ENCODE measurements around the gene NCAPH2.

NCAPH2 gene

DNA sequence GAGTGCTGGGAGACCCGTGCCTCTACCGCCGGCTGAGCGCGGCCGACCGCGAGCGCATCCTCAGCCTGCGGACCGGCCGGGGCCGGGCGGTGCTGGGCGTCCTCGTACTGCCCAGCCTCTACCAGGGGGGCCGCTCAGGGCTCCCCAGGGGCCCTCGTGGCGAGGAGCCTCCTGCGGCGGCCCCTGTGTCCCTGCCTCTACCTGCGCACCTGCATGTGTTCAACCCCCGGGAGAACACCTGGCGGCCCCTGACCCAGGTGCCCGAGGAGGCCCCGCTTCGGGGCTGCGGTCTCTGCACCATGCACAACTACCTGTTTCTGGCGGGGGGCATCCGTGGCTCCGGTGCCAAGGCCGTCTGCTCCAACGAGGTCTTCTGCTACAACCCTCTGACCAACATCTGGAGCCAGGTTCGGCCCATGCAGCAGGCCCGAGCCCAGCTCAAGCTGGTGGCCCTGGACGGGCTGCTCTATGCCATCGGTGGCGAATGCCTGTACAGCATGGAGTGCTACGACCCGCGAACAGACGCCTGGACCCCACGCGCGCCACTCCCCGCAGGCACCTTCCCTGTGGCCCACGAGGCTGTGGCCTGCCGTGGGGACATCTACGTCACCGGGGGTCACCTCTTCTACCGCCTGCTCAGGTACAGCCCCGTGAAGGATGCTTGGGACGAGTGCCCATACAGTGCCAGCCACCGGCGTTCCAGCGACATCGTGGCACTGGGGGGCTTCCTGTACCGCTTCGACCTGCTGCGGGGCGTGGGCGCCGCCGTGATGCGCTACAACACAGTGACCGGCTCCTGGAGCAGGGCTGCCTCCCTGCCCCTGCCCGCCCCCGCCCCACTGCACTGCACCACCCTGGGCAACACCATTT lies 41.1 kb downstream of the NCAPH2 start:
- no peak for DNase-seq (ENCODE audit: low read depth)

DNA sequence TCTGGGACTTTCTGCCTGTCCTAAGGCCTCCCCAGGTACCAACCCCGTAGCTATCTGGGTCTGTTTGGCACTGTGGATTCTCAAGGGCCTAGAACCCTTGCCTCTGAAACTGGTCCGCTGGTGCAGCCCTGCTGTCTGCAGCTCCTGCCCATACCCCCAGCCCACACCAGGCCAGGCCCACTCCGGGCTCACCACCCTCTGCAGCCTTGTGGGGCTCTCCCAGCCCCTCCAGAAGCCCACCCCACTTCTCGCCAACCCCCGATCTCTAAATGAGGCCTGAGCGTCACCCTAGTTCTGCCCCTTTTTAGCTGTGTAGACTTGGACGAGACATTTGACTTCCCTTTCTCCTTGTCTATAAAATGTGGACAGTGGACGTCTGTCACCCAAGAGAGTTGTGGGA lies 42.4 kb downstream of the NCAPH2 start:
- DNase-seq (ENCODE audit: low read depth): no peak

DNA sequence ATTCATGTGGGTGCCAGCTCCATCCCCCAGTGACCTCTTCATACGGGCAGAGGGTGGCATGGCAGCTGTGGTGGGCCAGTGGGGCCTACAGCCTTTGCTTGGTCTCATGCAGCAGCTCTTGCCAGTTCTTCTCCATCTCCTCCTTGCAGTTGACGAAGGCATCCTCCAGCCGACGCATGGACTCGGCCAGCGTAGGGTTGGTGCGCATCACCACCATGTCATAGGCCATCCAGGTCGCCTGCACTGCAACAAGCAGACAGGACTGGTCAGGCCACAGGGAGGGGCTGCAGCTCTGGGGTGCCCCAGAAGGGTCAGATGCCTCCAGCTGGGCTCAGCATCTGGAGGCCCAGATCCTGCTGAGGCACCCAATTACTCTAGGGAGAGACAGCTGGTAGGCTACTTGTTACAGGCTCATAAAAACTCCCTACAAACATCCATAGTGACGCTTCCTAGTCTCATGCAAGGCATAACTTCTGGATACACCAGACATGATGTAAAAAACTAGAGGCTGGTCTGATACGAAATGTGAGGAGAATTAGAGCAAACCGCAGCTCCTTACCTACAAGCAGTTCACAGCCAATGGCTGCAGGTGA lies 43.2 kb downstream of the NCAPH2 start:
- DNase-seq (ENCODE audit: low read depth): no peak

DNA sequence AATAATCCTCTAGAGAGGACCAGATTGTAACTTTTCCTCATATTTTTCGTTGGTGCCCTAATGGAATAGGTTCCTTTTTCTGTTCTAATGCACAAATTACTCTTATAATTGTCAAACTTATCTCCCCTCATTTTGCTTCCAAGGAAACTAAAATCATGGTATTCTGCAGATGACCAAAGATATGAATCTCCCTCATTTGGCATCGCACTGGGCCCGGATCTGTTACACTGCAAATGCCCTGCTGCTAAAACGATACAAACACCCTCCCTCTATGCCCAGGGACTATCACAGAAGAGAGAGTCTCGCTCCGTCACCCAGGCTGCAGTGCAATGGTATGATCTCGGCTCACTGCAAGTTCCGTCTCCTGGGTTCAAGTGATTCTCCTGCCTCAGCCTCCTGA lies 45.3 kb downstream of the NCAPH2 start:
- no peak for DNase-seq (ENCODE audit: low read depth)

DNA sequence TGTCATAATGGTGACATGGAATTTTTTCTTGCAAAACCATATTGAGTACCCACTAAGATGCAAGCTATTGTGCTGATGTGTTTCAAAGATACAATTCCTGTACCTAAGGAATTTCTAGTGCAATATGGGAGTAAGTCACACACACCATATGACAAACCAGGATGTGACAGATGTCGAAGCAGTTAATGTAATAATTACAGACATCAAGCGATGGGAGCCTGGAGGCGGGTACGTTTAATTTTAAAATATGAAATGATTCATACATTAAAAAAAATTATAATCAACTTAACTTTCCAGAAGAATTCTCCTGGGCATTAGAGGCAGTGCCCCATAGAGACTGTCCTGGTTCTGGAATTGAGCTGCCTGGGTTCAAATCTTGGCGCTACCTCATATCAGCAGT lies 48.7 kb downstream of the NCAPH2 start:
- no peak for DNase-seq (ENCODE audit: low read depth)

DNA sequence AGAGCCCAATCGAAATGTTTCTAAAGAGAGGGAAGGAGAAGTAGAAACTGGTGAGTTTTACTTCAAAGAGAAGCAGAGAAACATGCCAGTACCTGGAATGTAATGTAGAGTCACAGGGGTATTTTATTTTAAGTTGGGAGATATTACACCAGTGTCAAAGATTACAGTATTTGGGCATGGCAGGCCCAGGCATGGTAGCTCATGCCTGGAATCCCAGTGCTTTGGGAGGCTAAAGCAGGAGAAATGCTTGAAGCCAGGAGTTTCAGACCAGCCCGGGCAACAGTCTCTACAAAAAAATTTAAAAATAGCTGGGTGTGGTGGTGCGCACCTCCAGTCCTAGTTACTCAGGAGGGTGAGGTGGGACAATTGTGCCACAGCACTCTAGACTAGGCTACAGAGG lies 52.0 kb downstream of the NCAPH2 start:
- no peak for DNase-seq (ENCODE audit: low read depth)

DNA sequence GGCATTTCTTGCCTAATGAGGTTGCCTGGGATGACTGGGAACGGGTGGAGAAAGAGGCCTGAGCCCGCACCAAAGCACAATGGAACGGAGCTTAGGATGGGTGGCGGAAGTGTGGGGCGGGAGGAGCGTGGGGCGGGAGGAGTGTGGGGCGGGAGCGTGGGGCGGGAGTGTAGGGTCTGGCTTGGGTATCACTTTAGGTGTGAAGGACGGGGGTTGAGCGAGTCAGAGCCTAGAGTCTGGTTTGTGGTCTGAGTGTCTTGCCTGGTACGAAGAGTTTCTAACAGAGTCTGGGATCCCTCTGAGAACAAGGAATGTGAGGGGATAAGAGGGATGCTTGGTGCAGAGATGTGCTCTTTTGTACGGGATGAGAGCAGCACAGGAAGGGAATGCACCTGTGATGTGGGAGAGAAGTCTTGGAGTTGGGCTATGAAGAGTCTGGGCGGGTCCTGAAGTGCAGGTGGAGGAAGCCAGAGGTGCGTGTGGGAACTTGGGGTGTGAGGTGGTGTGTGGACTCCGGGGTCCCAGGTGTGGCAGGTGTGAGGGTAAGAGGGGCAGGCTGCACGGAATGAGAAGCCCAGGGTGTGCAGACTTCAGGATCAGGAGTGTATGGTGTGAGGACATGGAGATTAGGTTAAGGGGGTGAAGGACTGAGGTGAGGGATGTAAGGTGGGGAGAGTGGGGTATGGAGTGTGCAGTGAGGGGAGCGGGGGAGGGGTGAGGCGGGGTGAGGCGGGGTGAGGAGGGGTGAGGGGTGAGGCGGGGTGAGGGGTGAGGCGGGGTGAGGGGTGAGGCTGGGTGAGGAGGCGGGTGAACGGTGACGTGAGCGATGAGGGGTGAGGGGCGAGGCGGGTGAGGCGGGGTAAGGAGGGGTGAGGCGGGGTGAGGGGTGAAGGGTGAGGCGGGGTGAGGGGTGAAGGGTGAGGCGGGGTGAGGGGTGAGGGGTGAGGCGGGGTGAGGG lies 53.7 kb downstream of the NCAPH2 start:
- no peak for DNase-seq (ENCODE audit: low read depth)

DNA sequence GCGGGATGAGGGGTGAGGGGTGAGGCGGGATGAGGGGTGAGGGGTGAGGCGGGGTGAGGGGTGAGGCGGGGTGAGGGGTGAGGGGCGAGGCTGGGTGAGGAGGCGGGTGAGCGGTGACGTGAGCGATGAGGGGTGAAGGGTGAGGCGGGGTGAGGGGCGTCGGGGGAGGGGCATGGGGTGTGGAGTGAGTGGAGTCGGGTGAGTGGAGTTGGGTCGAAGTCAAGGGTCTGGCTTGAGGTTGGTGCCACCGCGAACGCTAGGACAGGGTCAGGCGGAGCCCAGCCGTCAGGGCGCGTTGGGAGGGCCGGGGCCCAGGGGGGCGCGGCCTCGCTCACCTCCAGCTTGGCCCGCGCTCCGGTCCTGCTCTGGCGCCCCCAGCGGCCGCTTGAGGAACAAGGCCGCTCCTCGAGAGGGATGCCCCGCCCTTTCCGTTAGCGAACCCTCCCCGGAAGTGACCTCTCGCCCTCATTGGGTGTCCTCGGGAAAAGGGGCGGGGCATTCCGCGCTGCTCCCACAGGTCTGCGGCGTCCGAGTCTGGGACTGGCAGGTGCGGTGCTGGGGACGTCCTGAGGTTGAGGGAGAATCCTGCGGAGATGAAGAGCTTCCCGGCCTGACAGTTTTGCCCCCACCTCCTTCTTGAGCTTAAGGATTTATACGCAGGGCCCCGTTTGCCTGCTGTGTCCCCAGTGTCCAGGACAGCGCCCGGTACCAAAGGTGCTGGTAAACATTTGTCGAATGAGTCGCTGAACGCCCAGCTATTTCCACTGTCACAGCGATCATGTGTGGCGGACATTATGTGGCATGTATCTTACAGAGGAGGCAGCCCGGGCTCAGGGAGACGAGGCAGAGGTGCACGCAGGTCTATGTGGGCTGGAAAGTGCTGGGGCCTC lies 54.7 kb downstream of the NCAPH2 start, which contains the start of gene SYCE3:
Gene SYCE3 (minus strand): TSS at position 397 of the 890 bp plus-strand sequence. CDS start 6,514 bp downstream, outside the sequence.
- peak; percentile 77 for DNase-seq (ENCODE audit: low read depth)

DNA sequence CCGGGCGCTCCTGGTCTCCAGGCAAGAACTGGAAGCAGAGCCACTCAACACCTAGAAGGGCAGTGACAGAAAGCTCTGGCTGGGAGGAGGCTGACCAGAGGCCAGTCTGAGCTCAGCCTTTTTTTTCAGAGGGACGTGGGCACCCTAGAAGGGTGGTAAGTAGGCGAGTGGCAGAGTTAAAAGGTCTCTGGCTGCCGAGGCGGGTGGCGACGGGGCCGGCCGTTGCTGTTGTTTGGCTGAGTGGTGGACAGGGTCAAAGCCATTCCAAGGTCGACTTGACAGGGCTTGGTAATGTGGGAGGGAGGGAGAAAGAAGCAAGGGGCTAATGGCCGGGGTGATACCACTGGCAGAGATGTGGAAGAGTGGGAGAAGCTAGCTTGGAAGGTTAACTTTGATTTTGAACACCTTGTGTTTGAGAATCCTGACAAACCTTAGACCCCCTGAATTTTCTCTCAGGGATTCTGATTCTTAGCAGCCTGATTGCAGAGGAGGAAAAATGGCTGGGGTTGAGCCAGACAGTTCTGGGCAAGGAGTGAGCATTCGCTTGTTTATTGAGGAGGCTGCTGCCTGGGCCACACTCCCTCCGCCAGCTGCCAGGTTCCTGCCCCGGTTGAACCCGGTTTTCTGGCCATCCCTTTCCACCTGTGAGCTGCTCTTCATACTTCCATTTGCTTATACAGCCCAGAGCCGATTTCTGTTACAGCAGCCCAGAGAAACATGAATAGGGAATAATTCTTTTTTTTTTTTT lies 55.6 kb downstream of the NCAPH2 start:
- DNase-seq (ENCODE audit: low read depth): no peak

DNA sequence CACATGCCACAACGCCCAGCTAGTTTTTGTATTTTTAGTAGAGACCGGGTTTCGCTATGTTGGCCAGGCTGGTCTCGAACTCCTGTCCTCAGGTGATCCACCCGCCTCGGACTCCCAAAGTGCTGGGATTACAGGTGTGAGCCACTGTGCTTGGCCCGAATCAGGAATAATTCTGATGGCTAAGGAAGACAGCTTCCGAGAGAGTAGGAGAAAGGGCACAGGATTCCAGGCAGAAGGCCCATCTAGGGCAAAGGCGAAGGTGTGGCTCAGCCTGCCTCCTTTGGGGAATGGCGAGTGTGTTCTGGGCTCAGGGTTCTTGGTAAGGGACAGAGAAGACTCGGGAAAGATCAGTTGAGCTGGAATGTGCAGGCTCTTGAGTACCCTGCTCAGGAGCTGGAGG lies 56.3 kb downstream of the NCAPH2 start:
- no peak for DNase-seq (ENCODE audit: low read depth)

DNA sequence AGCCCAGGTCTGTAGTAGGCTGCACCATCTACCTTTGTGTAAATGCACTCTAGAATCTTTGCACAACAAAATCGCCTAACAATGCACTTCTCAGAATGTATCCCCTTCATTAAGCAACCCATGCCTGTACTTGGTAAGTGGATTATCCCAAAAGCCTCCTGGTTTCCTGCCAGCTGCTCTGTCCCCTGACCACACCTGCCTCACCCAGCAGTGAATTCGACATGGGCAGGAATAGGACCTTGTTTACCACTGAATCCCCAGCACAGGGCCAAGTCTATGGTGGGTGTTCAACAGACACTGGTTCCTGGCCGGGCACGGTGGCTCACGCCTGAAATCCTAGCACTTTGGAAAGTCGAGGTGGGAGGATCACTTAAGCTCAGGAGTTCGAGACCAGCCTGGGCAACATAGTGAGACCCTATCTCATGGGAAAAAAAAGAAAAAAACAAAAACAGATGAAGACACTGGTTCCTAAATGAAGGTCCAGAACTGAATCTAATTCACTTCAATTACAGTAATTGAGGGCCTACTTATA lies 59.8 kb downstream of the NCAPH2 start:
- DNase-seq (ENCODE audit: low read depth): no peak

DNA sequence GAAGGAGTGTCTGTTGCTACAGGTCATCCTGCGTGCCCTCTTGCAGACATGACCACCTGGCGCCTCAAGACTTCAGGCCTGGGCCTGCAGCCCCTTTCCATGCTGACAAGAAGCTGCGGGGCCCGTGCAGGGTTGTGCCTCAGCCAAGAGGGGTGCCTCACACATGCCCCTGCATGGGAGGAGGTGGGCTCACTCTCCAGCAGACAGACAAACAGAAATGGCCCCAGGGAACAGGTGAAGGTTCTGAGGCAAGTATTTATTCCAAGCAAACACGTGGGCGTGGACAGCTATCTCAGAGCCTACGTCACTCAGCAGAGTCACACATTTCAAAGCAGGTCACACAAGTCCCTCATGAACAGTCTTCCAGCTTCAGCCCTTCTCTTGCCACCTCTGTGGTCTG lies 60.6 kb downstream of the NCAPH2 start:
- no peak for DNase-seq (ENCODE audit: low read depth)

DNA sequence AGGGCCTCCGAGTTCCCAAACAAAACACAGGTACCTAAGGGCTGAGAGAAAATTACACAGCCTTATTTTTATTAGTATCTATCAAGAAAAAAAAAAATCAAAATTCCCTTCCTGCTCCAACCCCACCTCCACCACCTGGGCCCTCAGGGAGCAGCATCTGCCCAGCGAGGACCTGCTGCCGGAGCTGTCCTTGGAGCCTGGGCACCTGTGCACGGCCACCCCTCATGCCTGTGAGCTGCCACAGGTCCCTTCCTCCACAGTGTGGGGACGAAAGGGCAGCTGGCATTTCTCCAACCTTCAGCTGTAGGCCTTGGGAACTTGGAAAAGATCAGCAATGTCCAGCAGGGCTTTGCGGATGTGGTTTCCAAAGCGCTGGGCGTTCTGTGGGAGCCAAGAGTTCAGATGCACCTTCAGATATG lies 61.0 kb downstream of the NCAPH2 start:
- no peak for DNase-seq (ENCODE audit: low read depth)

DNA sequence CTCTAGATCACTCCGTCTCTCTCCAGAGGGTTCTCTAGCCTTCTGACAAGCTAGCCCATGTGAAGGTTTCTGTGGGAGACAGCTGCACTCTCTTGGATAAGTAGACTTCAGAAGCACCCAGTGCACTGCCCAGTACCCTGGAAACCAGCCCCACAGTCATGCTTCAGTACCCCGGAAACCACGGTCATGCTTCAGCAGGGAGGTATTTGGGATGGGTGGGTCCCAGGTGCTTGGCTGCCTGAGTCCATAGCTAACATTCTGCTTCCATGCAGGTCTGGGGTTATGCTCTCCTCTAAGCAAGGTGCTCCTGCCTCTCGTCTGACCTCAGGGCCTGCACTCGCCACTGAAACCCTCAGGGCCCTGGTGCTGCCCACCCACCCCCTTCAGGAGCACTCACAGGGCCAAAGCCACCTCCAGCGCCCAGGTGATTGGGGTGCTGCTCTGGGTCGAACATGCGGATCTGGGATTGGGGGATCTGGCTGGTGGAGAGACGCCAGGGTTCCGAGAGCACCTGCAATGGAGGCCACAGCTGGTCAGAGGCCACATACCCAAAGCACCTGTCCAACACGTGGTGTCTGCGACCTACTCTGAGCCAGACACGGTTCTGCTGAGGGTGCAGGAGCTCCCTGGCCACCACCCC lies 62.0 kb downstream of the NCAPH2 start:
- DNase-seq (ENCODE audit: low read depth): no peak

DNA sequence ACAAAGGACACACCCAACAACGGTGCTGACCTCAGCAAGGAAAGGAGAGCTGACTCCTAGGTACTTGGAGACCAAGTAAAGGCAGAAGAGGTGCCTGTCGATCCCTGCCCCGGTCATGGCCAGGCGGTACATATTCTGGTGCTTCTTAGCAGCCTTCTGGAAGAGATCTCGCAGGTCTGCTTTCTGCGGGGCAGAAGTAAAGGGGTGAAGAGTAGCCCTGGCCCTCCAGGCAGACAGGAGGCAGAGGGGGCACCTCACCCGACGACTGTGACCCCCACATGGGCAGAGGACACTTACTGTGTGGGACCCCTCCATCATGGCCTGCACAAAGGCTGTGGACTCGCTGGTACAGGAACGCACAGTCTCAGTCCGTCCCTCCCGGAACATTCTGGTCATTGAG lies 62.8 kb downstream of the NCAPH2 start:
- DNase-seq (ENCODE audit: low read depth): no peak

DNA sequence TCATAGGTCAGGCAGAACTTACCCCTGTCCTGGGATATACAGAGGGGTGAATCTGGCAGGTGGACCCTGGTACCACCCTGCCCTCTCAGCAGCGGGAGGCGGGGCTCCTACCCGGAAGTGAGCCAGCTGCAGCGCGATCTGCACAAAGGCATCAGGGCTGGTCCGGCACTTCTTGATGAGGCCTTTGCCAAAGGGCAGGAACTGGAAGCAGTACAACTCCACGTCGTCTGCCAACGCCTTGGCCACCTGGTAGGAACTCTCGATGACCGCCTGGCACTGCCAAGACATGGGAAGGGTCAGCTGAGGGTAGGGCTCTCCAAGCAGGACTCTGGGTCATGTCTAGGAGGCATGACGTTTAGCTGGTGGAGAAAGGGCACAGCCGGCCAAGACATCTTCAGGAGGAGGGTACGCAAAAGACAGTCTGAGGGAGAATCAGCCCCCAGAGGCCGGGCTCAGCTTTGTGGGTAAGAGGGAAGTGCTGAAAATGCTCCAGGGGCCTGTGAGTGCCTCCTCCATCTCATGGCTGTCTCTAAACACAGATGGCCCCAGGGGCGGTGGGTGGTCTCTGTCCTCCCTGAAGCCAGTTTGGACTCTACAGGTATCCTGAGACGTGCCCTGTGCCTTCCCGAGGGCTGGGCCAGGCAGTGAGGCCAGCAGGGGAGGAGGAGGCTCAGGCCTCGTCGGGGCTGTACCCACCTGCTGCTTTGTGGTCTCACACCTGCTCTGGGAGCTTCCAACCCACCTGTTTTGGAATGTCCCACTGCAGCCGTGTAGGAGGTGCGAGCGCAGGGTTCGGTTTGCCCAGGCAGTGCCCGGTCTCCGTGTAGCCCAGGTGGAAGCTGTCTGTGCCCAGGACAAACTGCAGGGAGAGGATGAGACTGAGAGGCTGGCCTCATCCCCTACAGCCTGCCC lies 63.5 kb downstream of the NCAPH2 start:
- DNase-seq (ENCODE audit: low read depth): no peak

DNA sequence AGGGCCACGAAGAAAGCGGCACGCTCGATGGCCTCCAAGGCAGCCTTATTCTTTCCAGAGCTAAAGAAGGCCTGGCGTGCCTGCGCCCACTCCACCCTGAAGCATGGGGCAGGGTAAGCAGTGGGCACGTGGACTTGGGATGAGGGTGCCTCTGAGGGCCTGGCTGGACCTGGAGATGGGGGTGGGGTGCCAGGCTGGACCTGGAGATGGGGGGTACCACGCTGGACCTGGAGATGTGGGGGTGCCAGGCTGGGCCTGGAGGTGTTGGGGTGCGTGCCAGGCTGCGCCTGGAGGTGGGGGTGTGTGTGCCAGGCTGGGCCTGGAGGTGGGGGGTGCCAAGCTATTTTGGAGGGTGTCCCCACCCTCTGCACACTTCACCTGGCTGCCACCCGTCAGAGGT lies 64.9 kb downstream of the NCAPH2 start:
- no peak for DNase-seq (ENCODE audit: low read depth)

DNA sequence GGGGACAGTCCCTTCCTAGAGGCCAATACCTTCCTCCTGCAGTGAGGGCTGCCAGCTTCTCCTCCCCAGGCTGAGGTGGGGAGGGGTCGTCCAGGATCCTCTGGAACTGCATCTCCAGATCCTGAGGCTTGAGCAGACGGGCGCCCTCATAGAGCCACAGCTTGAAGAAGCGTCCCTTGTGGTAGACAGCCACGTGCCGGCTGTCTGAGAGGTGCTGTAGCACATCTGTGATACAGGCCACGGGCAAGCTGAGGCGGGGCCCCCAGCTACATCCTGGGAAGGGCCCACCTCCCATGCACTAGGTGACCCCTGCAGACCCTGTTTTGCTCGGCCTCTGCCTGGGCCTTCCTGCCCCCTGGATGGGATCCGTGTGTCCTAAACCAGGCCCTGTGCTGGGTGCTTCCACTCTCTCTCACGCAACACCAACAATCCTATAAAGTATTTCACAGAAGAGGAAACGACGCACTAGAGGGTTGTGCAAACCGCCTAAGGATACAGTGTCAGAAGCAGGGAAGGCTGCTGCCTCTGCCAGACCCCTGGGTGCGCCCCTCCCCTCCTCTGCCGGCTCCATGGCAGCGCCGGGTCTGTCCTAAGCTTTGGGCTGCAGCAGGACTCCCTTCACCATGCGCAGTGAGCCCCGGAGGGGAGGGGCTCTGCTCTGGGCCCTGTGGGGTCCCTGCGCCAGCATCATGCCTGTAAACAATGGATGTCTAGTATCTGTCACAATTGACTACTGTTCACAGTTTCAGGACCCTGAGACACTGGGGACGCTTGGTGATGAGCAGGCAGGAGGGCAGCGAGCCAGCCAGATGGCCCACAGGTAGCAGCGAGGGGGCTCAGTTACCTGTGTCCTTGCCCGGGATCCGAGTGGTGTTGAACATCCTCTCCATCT lies 65.7 kb downstream of the NCAPH2 start:
- no peak for DNase-seq (ENCODE audit: low read depth)
